GM13976 (cell line): Measurements from ENCODE around the gene PPM1H.
"Not testable (repeated sequence)": the region's sequence is repeated elsewhere in the genome, so short reads cannot be mapped to it uniquely, and the experiment has no call there.

Experiments used
- DNase-seq: peaks from one replicate; pipeline ENCODE4 v3.0.0; 2012; ENCODE audit warnings: low spot score
- CTCF ChIP-seq: IDR thresholded peaks from 2 replicates; pipeline ENCODE4 v1.5.1; 2012; ENCODE audit warnings: borderline replicate concordance, mild to moderate bottlenecking; ENCODE audit not compliant: insufficient read depth; ENCODE audit errors: extremely low read depth, missing control alignments, control extremely low read depth
- in situ Hi-C: fragments of 300-500 bp; cut with MboI; formaldehyde crosslinking; loops from one replicate; pipeline ENCODE4 v1.12.0; 2022; ENCODE audit warnings: low sequenced_read_pairs, mixed read lengths, inconsistent platforms; ENCODE audit not compliant: unreplicated experiment

Gene PPM1H

DNA sequence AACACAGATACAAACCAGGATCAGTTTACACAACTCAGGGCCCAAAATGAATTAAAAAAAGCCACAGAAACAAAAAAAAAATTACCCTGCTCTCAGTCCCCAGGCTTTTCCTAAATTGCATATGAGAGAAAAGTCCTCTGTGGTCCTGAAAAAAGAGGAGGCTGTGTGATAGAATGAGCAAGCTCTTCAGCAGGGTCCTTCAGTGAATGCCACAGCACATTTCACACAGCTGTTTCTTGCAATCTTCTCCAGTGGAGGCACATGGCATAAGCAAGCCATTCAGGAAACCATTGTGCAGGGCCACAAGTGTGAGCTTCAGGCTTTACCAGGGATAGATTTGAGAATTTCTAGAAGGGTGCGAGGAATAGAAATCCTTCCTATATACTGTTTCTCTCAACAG, 168.5 kb downstream of the PPM1H start:
- in situ Hi-C loops, result no loop called here
- no peak for TF ChIP-seq CTCF
- no peak for DNase-seq

- in situ Hi-C loops, result no loop called here
- no peak for TF ChIP-seq CTCF
- DNase-seq, result no peak
Observed at GRCh38 chr12:62763861-62764645, 170.9 kb downstream of the PPM1H start.

DNA sequence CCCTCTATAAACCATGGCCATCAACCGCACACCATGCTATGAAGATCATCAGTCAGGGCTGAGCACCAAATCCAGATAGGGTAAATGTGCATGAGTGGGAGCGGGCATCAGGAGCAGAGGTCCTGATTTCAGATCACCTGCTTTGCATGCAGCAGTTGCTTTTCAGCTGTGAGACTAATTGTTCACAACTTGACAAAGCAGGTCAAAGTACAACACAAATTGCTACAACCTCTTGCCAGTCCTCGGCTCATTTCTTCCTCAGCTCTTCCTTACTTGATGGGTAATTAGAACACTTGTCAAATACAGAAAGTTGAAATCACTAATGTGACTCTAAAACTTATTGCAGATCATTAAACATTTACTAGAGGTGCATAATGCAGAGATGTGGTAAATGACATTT, 171.6 kb downstream of the PPM1H start:
- in situ Hi-C loops, result no loop called here
- no peak for DNase-seq
- no peak for TF ChIP-seq CTCF

DNA sequence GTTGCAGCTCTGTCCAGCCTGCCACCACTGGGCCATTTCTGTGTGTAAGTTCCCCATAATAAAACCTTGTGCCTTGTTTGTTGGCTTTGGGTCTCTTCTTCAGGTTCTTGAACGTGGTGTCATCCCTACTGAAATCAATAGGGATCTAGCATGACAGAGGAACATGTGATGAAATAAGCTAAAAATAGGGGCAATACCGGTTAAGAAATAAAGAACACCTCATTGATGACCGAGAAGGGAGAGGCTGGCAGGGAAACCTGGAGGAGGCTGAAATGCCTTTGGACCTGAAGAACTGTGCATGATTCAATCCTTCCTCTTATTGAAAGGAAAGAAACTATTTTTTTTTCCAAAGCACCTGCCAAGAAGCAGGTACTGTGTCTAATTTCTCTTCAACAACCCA, 172.3 kb downstream of the PPM1H start:
- in situ Hi-C loops, result no loop called here
- no peak for TF ChIP-seq CTCF
- DNase-seq, result no peak

- no peak for DNase-seq
- in situ Hi-C loops, result no loop called here
Observed at GRCh38 chr12:62761658-62762057, 173.3 kb downstream of the PPM1H start.

GRCh38 chr12:62760779-62761178, 174.2 kb downstream of the PPM1H start:
- no peak for DNase-seq
- in situ Hi-C loops, result no loop called here
- TF ChIP-seq CTCF, result no peak

More at GRCh38 chr12:62761658-62762057, 173.3 kb downstream of the PPM1H start:
- TF ChIP-seq CTCF, result no peak

DNA sequence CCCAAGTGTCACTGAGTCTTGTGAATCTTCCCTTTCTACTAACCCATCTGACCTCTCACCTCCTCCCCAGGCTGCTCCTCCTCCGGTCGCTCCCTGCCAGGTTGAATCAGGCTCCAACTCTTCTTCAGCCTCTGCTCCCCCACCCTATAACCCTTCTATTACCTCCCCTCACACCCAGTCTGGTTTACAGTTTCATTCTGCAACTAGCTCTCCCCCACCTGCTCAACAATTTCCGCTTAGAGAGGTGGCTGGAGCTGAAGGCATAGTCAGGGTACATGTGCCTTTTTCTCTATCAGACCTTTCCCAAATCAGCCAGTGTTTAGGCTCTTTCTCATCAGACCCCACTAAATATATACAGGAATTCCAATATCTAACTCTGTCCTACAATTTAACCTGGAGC, 174.6 kb downstream of the PPM1H start:
- DNase-seq, in situ Hi-C loops: not testable (repeated sequence)
